ENCODE data around the gene SNAPC4.

GRCh38 chr9:136442265-136442664 lies 42.3 kb upstream of the SNAPC4 start:
- TF ChIP-seq CTCF (IDR thresholded peaks at IDR 0.05; ENCODE audit: insufficient read depth, low read length, poor library complexity, severe bottlenecking) (no peak), EZH2phosphoT487 (conservative IDR thresholded peaks at IDR 0.05; ENCODE audit: low read length) (no peak)
